ENCODE measurements around the gene SCARB1. TPM values are rescaled to one million over a fixed set of nuclear protein-coding genes. Genes with fewer than 3 reads are reported as not detected.

The SCARB1 gene
- total RNA-seq, 6 experiments from 2014 or later: 128 to 359 (median 214) TPM

DNA sequence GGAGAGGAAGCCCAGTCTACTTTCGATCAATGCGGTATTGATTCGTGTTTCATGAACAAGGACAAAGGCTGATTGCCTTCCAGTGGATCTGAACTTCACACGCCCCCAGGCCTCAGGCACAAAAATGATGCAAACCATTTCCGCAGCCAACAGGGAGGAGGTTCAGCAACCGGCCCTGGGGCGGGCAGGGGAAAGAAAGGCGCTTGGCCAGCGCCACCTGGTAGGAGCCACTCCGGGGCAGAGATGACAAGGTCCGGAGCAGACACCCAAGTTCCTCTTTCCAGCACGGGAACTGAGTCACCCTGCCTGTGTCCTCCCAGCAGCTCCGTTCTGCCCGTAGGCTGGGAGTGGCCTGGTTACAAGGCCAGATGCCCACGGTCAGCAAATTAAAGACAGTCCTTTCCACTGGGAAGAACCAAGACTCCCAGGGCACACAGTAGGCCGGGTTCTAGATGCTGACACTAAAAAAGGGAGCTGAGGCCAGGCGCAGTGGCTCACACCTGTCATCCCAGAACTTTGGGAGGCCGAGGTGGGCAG is 136.3 kb downstream of the SCARB1 start:
- peaks cover 0 to 34% (median 17%) of the 10 kb centered on the region in 4 donors for H3K4me1 ChIP-seq
- ATAC-seq: peak; percentile 92 to 97 (median 94)
- no peak overlapping the region for H3K4me3 ChIP-seq
- H3K27ac ChIP-seq: peak overlapping the region; percentile 74 to 85 (median 80)
- no peaks in the 10 kb centered on the region for H3K27me3 ChIP-seq
- no peaks in the 10 kb centered on the region for H3K9me3 ChIP-seq
- TF ChIP-seq, protein P1, sequence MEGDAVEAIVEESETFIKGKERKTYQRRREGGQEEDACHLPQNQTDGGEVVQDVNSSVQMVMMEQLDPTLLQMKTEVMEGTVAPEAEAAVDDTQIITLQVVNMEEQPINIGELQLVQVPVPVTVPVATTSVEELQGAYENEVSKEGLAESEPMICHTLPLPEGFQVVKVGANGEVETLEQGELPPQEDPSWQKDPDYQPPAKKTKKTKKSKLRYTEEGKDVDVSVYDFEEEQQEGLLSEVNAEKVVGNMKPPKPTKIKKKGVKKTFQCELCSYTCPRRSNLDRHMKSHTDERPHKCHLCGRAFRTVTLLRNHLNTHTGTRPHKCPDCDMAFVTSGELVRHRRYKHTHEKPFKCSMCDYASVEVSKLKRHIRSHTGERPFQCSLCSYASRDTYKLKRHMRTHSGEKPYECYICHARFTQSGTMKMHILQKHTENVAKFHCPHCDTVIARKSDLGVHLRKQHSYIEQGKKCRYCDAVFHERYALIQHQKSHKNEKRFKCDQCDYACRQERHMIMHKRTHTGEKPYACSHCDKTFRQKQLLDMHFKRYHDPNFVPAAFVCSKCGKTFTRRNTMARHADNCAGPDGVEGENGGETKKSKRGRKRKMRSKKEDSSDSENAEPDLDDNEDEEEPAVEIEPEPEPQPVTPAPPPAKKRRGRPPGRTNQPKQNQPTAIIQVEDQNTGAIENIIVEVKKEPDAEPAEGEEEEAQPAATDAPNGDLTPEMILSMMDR (IDR thresholded peaks at IDR 0.05): peak in 1 of 4 donors; percentile 18
- TF ChIP-seq POLR2A (IDR thresholded peaks at IDR 0.05): no peak
- DNase-seq: peak; percentile 94 to 97 (median 97)
- no peaks in the 10 kb centered on the region for H3K36me3 ChIP-seq
- WGBS (ENCODE audit: insufficient coverage, low coverage, low lambda C conversion rate, missing lambda C conversion rate): 28% methylated on average over 8 of the region's 18 CpGs
- intact Hi-C loops (cut with DNase I): no loop called here

Small RNA genes lying within 50 kb of the gene (small RNA-seq; reads per million reads assigned to genes)
- gene RNU6-927P: 0 reads per million in 2 experiments

Other genes starting within 250 kb of the SCARB1 start
- 1,000 to 10,000 TPM in 1 of 6 experiments, 100 to 1,000 TPM in 5; 390 to 1,023 (median 604) TPM for gene UBC, start 50.8 kb upstream of the SCARB1 start, total RNA-seq
- gene DHX37, start 125.3 kb upstream of the SCARB1 start, total RNA-seq: 1 to 10 TPM; 5.2 to 8.7 (median 7.1) TPM
- 10 to 100 TPM in 2 of 6 experiments, 1 to 10 TPM in 4; 4.7 to 11.4 (median 6.7) TPM for gene BRI3BP, start 129.8 kb upstream of the SCARB1 start, total RNA-seq
- 10 to 100 TPM in 1 of 6 experiments, 1 to 10 TPM in 5; 3.2 to 11.3 (median 4.8) TPM for gene AACS, start 201.6 kb upstream of the SCARB1 start, total RNA-seq

All from right lobe of liver (tissue), 6 donors.